Tracheal epithelial cell (primary cell): ENCODE measurements around the gene PLD4. TPM values are rescaled to one million over a fixed set of nuclear protein-coding genes. Genes with fewer than 3 reads are reported as not detected.

Source experiments
- total RNA-seq: library from RNA; depleted of rRNA; stranded (reverse); fragments of >200 nt; gene quantifications from 2 replicates; pipeline ENCODE4 v1.2.1, GENCODE V29; 2014

PLD4 gene
- total RNA-seq: not detected in 2 replicates

GRCh38 chr14:104924421-104925213 is at the start of gene PLD4:
PLD4 (plus strand) TSS chr14:104924879; CDS start chr14:104927141, 2,262 bp downstream.

GRCh38 chr14:104977681-104978653 is 53.3 kb downstream of the PLD4 start, which contains the start of gene AHNAK2:
AHNAK2 (minus strand) TSS chr14:104978374; CDS start chr14:104978237, 137 bp downstream.

Other genes starting within 250 kb of the PLD4 start
- gene INF2, start 235.3 kb upstream of the PLD4 start, total RNA-seq: 62.7 and 63.9 TPM in 2 replicates
- gene ADSS1, start 200.7 kb upstream of the PLD4 start, total RNA-seq: 8.7 and 18.8 TPM in 2 replicates
- 123 and 133 TPM in 2 replicates for gene SIVA1, start 171.7 kb upstream of the PLD4 start, total RNA-seq
- 138 and 168 TPM in 2 replicates for gene AKT1, start 129.1 kb upstream of the PLD4 start, total RNA-seq
- 10.4 and 10.8 TPM in 2 replicates for gene ZBTB42, start 123.8 kb upstream of the PLD4 start, total RNA-seq
- 36.0 and 49.9 TPM in 2 replicates for gene CEP170B, start 59.6 kb upstream of the PLD4 start, total RNA-seq
- 423 and 574 TPM in 2 replicates for gene AHNAK2, start 53.5 kb downstream of the PLD4 start, total RNA-seq
- 9.2 and 14.0 TPM in 2 replicates for gene CLBA1, start 60.9 kb downstream of the PLD4 start, total RNA-seq
- gene CDCA4, start 96.2 kb downstream of the PLD4 start, total RNA-seq: 53.3 and 55.7 TPM in 2 replicates
- gene GPR132, start 140.6 kb downstream of the PLD4 start, total RNA-seq: 0.24 TPM in 1 of 2 replicates, not detected in the other
- 17.4 and 21.7 TPM in 2 replicates for gene JAG2, start 243.9 kb downstream of the PLD4 start, total RNA-seq